Mesenchymal stem cell (in vitro differentiated cells and primary cell): ENCODE results near the gene DUS2.
"Not testable (repeated sequence)": the region's sequence is repeated elsewhere in the genome, so short reads cannot be mapped to it uniquely, and the experiment has no call there.

Source experiments
- DNase-seq: peaks from one replicate; pipeline ENCODE4 v3.0.0-alpha.2; 2013
- H2AFZ ChIP-seq: one replicate; pipeline ENCODE4 v1.6.1; 2013; ENCODE audit warnings: low read depth, mild to moderate bottlenecking, control low read depth, inconsistent platforms, low read length, moderate library complexity
- H2AK5ac ChIP-seq: 2 replicates; pipeline ENCODE4 v1.6.1; 2013; ENCODE audit warnings: low read length, moderate library complexity, mild to moderate bottlenecking, inconsistent platforms; ENCODE audit not compliant: severe bottlenecking
- H2BK120ac ChIP-seq: one replicate; pipeline ENCODE4 v1.6.1; 2013; ENCODE audit warnings: low read depth, mild to moderate bottlenecking, inconsistent platforms, low read length, moderate library complexity
- H2BK12ac ChIP-seq, 2 experiments: one replicate each; pipeline ENCODE4 v1.6.1; 2013; ENCODE audit warnings: inconsistent platforms in 2 of 2, low read length in 2 of 2, mild to moderate bottlenecking in 2 of 2, moderate library complexity in 2 of 2, control low read depth in 1 of 2
- H2BK15ac ChIP-seq: one replicate; pipeline ENCODE4 v1.6.1; 2013; ENCODE audit warnings: mild to moderate bottlenecking, low read depth, inconsistent platforms; ENCODE audit not compliant: poor library complexity, severe bottlenecking
- H2BK5ac ChIP-seq: 2 replicates; pipeline ENCODE4 v1.6.1; 2013; ENCODE audit warnings: low read depth, mild to moderate bottlenecking, low read length, control low read depth, inconsistent platforms; ENCODE audit not compliant: poor library complexity, severe bottlenecking
- H3K14ac ChIP-seq, 2 experiments: one replicate each; pipeline ENCODE4 v1.6.1; 2013; ENCODE audit warnings: inconsistent platforms in 2 of 2, low read length in 2 of 2, control low read depth in 1 of 2, mild to moderate bottlenecking in 1 of 2, moderate library complexity in 1 of 2
- H3K18ac ChIP-seq, 2 experiments: one replicate each; pipeline ENCODE4 v1.6.1; 2013; ENCODE audit warnings: inconsistent platforms in 2 of 2, low read length in 2 of 2, control low read depth in 1 of 2, low read depth in 1 of 2, mild to moderate bottlenecking in 1 of 2
- H3K23ac ChIP-seq, 2 experiments: one replicate each; pipeline ENCODE4 v1.6.1; 2013; ENCODE audit warnings: inconsistent platforms in 2 of 2, low read length in 2 of 2, mild to moderate bottlenecking in 2 of 2, moderate library complexity in 2 of 2, control low read depth in 1 of 2
- H3K27ac ChIP-seq: 2 replicates; pipeline ENCODE4 v1.5.1; 2013; ENCODE audit warnings: mild to moderate bottlenecking, moderate library complexity, low read length, control low read depth, inconsistent platforms; ENCODE audit not compliant: poor library complexity, severe bottlenecking
- H3K27me3 ChIP-seq, 2 experiments: 2 replicates each; pipeline versions ENCODE4 v1.6.1 to v1.7.0; 2013; ENCODE audit warnings: low read length in 2 of 2, mild to moderate bottlenecking in 2 of 2, moderate library complexity in 2 of 2, control low read depth in 1 of 2, inconsistent platforms in 1 of 2; ENCODE audit not compliant: control insufficient read depth in 1 of 2, insufficient read depth in 1 of 2
- H3K36me3 ChIP-seq, 2 experiments: 2 replicates each; pipeline versions ENCODE4 v1.6.1 to v1.7.0; 2013; ENCODE audit warnings: low read length in 2 of 2, control low read depth in 1 of 2, inconsistent platforms in 1 of 2, low read depth in 1 of 2, mild to moderate bottlenecking in 1 of 2; ENCODE audit not compliant: insufficient read depth in 2 of 2, control insufficient read depth in 1 of 2
- H3K4ac ChIP-seq, 2 experiments: one replicate each; pipeline ENCODE4 v1.6.1; 2013; ENCODE audit warnings: inconsistent platforms in 2 of 2, low read length in 2 of 2, mild to moderate bottlenecking in 2 of 2, moderate library complexity in 2 of 2, control low read depth in 1 of 2, low read depth in 1 of 2
- H3K4me1 ChIP-seq: 2 replicates; pipeline ENCODE4 v1.6.1; 2013; ENCODE audit warnings: low read depth, low read length, control low read depth; ENCODE audit not compliant: control insufficient read depth, insufficient read depth
- H3K4me2 ChIP-seq: 2 replicates; pipeline ENCODE4 v1.6.1; 2013; ENCODE audit warnings: low read length, mild to moderate bottlenecking, inconsistent platforms; ENCODE audit not compliant: poor library complexity, severe bottlenecking
- H3K4me3 ChIP-seq, 2 experiments: 2 replicates each; pipeline versions ENCODE4 v1.5.1 to v1.7.0; 2013; ENCODE audit warnings: low read length in 2 of 2, mild to moderate bottlenecking in 2 of 2, control low read depth in 1 of 2, low read depth in 1 of 2; ENCODE audit not compliant: insufficient read depth in 1 of 2
- H3K79me1 ChIP-seq: replicated peaks from 2 replicates; pipeline ENCODE4 v1.6.1; 2013; ENCODE audit warnings: mild to moderate bottlenecking, control low read depth, low read length, inconsistent platforms; ENCODE audit not compliant: poor library complexity, severe bottlenecking
- H3K9ac ChIP-seq: 2 replicates; pipeline ENCODE4 v1.7.0; 2013; ENCODE audit warnings: mild to moderate bottlenecking, low read length, moderate library complexity
- H3K9me3 ChIP-seq: 2 replicates; pipeline ENCODE4 v1.7.0; 2013; ENCODE audit warnings: mild to moderate bottlenecking, low read length; ENCODE audit not compliant: control insufficient read depth
- H4K8ac ChIP-seq: one replicate; pipeline ENCODE4 v1.6.1; 2013; ENCODE audit warnings: inconsistent platforms, mild to moderate bottlenecking, low read length, moderate library complexity
- H4K91ac ChIP-seq: one replicate; pipeline ENCODE4 v1.6.1; 2013; ENCODE audit warnings: mild to moderate bottlenecking, low read length, inconsistent platforms
- WGBS: methylation state at CpG from one replicate; pipeline ENCODE4 v1.1.7; 2013; ENCODE audit warnings: mixed read lengths; 5-methylcytosine and 5-hydroxymethylcytosine counted together

The DUS2 gene

GRCh38 chr16:67996666-67997065, 26.4 kb upstream of the DUS2 start:
- no peak for DNase-seq
- Histone ChIP-seq H3K18ac (no peak overlapping the region), H3K4ac (no peak overlapping the region), H3K9ac (no peak overlapping the region), H3K9me3 (no peaks in the 10 kb centered on the region), H2AFZ (no peak overlapping the region), H3K4me2 (no peak overlapping the region), H2AK5ac (no peak overlapping the region), H4K8ac (no peak overlapping the region), H3K14ac (no peak overlapping the region), H3K27me3 (peaks cover 4 to 9% of the 10 kb centered on the region in 2 experiments), H3K27ac (no peak overlapping the region), H3K79me1 (no peaks in the 10 kb centered on the region), H3K23ac (no peak overlapping the region), H3K4me1 (peaks cover 7% of the 10 kb centered on the region), H3K4me3 (no peak overlapping the region), H4K91ac (no peak overlapping the region), H2BK5ac (no peak overlapping the region), H3K36me3 (no peaks in the 10 kb centered on the region), H2BK120ac (no peak overlapping the region), H2BK12ac (no peak overlapping the region), H2BK15ac (no peak overlapping the region)
- 96% methylated on average over 5 of the region's 5 CpGs for WGBS

- not testable (repeated sequence) for H3K27me3 ChIP-seq, H3K79me1 ChIP-seq, H3K9ac ChIP-seq, DNase-seq, H3K27ac ChIP-seq, H2BK12ac ChIP-seq, H3K4me1 ChIP-seq, H2BK120ac ChIP-seq, H2AFZ ChIP-seq, H3K18ac ChIP-seq, H3K4me3 ChIP-seq, H3K9me3 ChIP-seq, H3K36me3 ChIP-seq, H2BK15ac ChIP-seq, H2AK5ac ChIP-seq, H3K4ac ChIP-seq, H2BK5ac ChIP-seq, H3K14ac ChIP-seq, H4K8ac ChIP-seq, H3K23ac ChIP-seq, H3K4me2 ChIP-seq
- 96% methylated on average over 28 of the region's 36 CpGs for WGBS
- peak overlapping the region; percentile 27 for H4K91ac ChIP-seq
These were observed 24.8 kb upstream of the DUS2 start for GRCh38 chr16:67998231-67998778.

- not testable (repeated sequence) for H3K4me1 ChIP-seq, H3K4me2 ChIP-seq, H2AK5ac ChIP-seq, H3K4me3 ChIP-seq, H2BK120ac ChIP-seq, H3K27me3 ChIP-seq, H3K27ac ChIP-seq, H3K9ac ChIP-seq, H3K9me3 ChIP-seq, H2BK5ac ChIP-seq, H2AFZ ChIP-seq, H3K79me1 ChIP-seq, H2BK12ac ChIP-seq, H3K14ac ChIP-seq, H3K23ac ChIP-seq, H2BK15ac ChIP-seq, H3K4ac ChIP-seq, H3K36me3 ChIP-seq
- DNase-seq: peak; percentile 18
- WGBS: 86% methylated on average over 17 of the region's 18 CpGs
- Histone ChIP-seq H3K18ac (peak within 1 kb of the TSS in 1 of 2 experiments; percentile 43), H4K8ac (peak within 1 kb of the TSS; percentile 72), H4K91ac (peak within 1 kb of the TSS; percentile 27)
These were observed 24.1 kb upstream of the DUS2 start, which contains the start of gene DPEP2 for GRCh38 chr16:67998779-67999688. Gene DPEP2, minus strand, starts transcription at chr16:67999484. Its CDS starts 6,272 bp downstream, at chr16:67993212.

GRCh38 chr16:67999985-68000384, 23.1 kb upstream of the DUS2 start:
- H3K27me3 ChIP-seq: peaks cover 0 to 4% of the 10 kb centered on the region in 2 experiments
- H2BK12ac ChIP-seq: no peak overlapping the region
- no peak overlapping the region for H2BK5ac ChIP-seq
- H2AFZ ChIP-seq: no peak overlapping the region
- H3K18ac ChIP-seq: peak overlapping the region in 1 of 2 experiments; percentile 43
- no peak overlapping the region for H3K4me3 ChIP-seq
- H4K8ac ChIP-seq: no peak overlapping the region
- H3K4me2 ChIP-seq: no peak overlapping the region
- H3K79me1 ChIP-seq: no peaks in the 10 kb centered on the region
- no peaks in the 10 kb centered on the region for H3K9me3 ChIP-seq
- no peak overlapping the region for H2BK15ac ChIP-seq
- no peak overlapping the region for H3K4ac ChIP-seq
- no peak overlapping the region for H2AK5ac ChIP-seq
- 83% methylated on average over 1 of the region's 2 CpGs for WGBS
- no peaks in the 10 kb centered on the region for H3K36me3 ChIP-seq
- H3K9ac ChIP-seq: no peak overlapping the region
- H3K14ac ChIP-seq: no peak overlapping the region
- no peaks in the 10 kb centered on the region for H3K4me1 ChIP-seq
- H2BK120ac ChIP-seq: no peak overlapping the region
- H4K91ac ChIP-seq: no peak overlapping the region
- DNase-seq: no peak
- H3K23ac ChIP-seq: no peak overlapping the region
- H3K27ac ChIP-seq: no peak overlapping the region
